COR-L47 (cell line): ENCODE measurements around the gene METAP1D.
A peak's percentile ranks its signal among the peaks of the same experiment; 100 is the strongest.

Source experiments
- DNase-seq: peaks from one replicate; lab custom pipeline; 2025; lab: John Stamatoyannopoulos, UW

METAP1D gene

GRCh38 chr2:172080641-172081220 lies 81.0 kb downstream of the METAP1D start:
- no peak for DNase-seq

- no peak for DNase-seq
These were observed 81.7 kb downstream of the METAP1D start for GRCh38 chr2:172081221-172082022.

GRCh38 chr2:172082105-172082943 lies 82.6 kb downstream of the METAP1D start:
- no peak for DNase-seq

- DNase-seq, result no peak
These were observed 83.3 kb downstream of the METAP1D start for GRCh38 chr2:172082944-172083627.

- peak; percentile 78 for DNase-seq
These were observed 84.1 kb downstream of the METAP1D start for GRCh38 chr2:172083628-172084394.

GRCh38 chr2:172084395-172084644 lies 84.6 kb downstream of the METAP1D start:
- no peak for DNase-seq

- peak; percentile 97 for DNase-seq
These were observed 85.1 kb downstream of the METAP1D start for GRCh38 chr2:172084645-172085459.

- peak; percentile 82 for DNase-seq
These were observed 85.9 kb downstream of the METAP1D start, which contains the start of gene DLX1 for GRCh38 chr2:172085460-172086159. TSS of gene DLX1 (plus strand) at chr2:172085507. CDS start at chr2:172085678, 171 bp downstream.

- DNase-seq, result peak; percentile 70
These were observed 86.8 kb downstream of the METAP1D start for GRCh38 chr2:172086241-172087206.

GRCh38 chr2:172087207-172087779 lies 87.5 kb downstream of the METAP1D start:
- no peak for DNase-seq

GRCh38 chr2:172087780-172088244 lies 88.1 kb downstream of the METAP1D start:
- no peak for DNase-seq

- no peak for DNase-seq
These were observed 88.7 kb downstream of the METAP1D start for GRCh38 chr2:172088245-172089004.

GRCh38 chr2:172089005-172089504 lies 89.3 kb downstream of the METAP1D start:
- no peak for DNase-seq

- DNase-seq, result no peak
These were observed 89.9 kb downstream of the METAP1D start for GRCh38 chr2:172089633-172090032.

GRCh38 chr2:172090044-172090961 lies 90.5 kb downstream of the METAP1D start:
- peak; percentile 58 for DNase-seq

- DNase-seq, result no peak
These were observed 91.4 kb downstream of the METAP1D start for GRCh38 chr2:172091000-172091641.
